HG03432 (cell line): ENCODE data around the gene TRABD2A.
"Not testable (repeated sequence)": the region's sequence is repeated elsewhere in the genome, so short reads cannot be mapped to it uniquely, and the experiment has no call there.

ENCODE experiments used
- ATAC-seq: cut with Tn5 transposase; IDR thresholded peaks from one replicate; pipeline ENCODE4 v1.9.1; 2021; ENCODE audit warnings: mild to moderate bottlenecking, moderate library complexity; ENCODE audit not compliant: unreplicated experiment

Gene TRABD2A

GRCh38 chr2:84785950-84786349 lies 94.9 kb downstream of the TRABD2A start:
- no peak for ATAC-seq

GRCh38 chr2:84782717-84783442 lies 98.0 kb downstream of the TRABD2A start:
- no peak for ATAC-seq

DNA sequence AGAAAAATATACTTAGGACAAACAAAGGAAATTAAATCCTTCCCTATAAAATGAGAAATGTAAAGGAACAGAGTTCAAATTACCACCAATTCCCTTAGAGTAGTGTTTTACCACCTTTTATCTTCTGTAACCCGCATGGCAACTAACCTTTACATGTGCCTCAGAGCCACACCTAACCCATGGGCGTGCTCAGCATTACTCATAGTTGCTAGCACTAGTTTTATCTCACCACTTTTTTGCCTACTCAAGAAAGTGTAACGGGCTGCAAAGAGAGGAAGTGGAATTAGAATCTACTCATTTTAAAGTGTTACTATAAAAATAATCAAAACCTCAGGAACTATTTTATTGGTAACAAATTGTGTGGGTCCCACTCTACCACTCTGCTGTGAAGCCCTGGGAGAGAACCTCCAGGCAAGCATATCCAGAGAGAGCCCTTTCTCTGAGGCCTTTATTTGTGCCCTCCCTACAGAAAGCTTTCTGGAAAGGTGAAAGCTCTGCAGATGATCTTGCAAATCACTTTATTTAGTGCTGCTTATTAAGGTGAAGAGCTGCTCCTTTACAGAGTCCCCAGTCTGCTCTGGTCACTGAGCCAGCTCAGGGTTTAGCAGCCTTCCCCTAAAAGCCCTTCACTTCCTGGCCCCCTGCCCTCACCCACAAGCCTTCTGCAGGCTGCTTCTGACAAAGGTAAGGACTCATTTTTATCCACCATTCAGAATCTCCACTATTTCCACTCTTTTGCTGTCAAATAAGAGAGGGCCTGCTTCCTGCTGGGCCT lies 98.8 kb downstream of the TRABD2A start:
- peak; percentile 86 for ATAC-seq

- ATAC-seq, result no peak
Observed at GRCh38 chr2:84779781-84780180, 101.1 kb downstream of the TRABD2A start.

DNA sequence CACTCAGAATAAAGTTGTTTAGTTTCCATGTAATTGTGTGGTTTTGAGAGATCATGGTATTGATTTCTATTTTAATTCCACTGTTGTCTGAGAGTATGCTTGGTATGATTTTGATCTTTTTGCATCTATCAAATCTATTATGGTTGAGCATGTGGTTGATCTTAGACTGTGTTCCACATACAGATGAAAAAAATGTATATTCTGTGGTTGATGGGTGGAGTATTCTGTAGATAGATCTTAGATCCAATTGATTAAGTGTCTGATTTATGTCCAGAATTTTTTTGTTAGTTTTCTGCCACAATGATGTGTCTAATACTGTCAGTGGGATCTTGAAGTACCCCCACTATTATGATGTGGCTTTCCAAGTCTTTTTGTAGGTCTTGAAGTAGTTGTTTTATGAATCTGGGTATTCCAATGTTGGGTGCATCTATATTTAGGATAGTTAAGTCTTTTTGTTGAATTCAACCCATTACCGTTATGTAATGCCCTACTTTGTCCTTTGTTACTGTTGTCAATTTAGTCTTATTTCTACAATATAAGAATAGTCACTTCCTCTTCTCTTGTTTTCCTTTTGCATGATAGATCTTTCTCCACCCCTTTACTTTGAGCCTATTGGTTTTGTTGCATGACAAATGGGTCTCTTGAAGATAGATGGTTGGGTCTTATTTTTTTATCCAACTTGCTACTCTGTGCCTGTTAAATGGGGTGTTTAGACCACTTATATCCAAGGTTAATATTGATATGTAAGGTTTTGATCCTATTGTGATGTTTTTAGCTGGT lies 101.8 kb downstream of the TRABD2A start:
- no peak for ATAC-seq

DNA sequence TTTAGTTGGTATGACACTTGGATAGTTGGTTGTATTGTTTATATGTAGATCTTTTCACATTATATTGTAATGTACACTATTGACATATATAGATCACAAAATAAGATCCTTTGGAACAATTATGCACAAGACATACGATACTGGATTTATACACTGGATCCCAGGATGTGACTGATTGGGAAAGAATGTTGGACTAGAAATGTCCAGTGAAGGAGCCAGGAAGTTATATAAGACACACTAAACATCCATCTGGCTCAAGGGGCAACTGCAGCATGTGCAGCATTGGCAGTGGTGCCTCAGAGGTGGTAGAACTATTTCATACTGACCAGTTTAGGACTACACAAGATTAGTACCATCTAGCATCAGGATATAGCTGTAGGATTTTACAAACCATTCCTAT lies 104.9 kb downstream of the TRABD2A start:
- no peak for ATAC-seq

DNA sequence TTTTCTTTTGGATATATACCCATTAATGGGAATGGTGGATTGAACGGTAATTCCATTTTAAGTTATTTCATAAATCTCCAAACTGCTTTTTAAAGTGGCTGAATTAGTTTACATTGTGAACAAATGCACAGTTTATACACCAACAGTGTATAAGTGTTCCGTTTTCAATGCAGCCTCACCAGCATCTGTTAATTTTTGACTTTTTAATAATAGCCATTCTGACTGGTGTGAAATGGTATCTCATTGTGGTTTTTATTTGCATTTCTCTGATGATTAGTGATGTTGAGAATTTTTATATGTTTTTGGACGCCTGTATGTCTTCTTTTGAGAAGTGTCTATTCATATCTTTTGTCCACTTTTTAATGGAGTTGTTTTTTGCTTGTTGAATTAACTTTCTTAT lies 107.3 kb downstream of the TRABD2A start:
- ATAC-seq, result not testable (repeated sequence)
